HEK293 (cell line): Measurements from ENCODE around the gene MCM6.

ENCODE experiments used
- CTCF ChIA-PET: fragments of 350-600 bp; formaldehyde crosslinking; extraction: SDS; loops from one replicate; lab custom pipeline; 2021; ENCODE audit warnings: antibody characterized with exemption; lab: Yijun Ruan, JAX
- POLR2A ChIA-PET: fragments of 300-600 bp; formaldehyde crosslinking; extraction: SDS; loops from one replicate; lab custom pipeline; 2020; ENCODE audit warnings: antibody characterized with exemption, inconsistent platforms; lab: Yijun Ruan, JAX
- H3K27ac ChIP-seq: fragments of 200-500 bp; sonication (Bioruptor generic); 2 replicates; pipeline ENCODE4 v1.5.1; 2014; ENCODE audit warnings: low read depth, low read length, control low read depth, inconsistent platforms; ENCODE audit errors: extremely low read depth
- H3K36me3 ChIP-seq, 2 experiments: fragments of 200-500 bp in 1 of 2; sonication (Bioruptor generic) in 1 of 2; 1 replicate in 1 of 2; 2 replicates in 1 of 2; pipeline ENCODE4 v1.5.1; 2014 to 2017; ENCODE audit warnings: inconsistent platforms in 2 of 2, low read length in 2 of 2; ENCODE audit not compliant: control insufficient read depth in 2 of 2, insufficient read depth in 1 of 2
- H3K4me1 ChIP-seq: fragments of 200-500 bp; sonication (Bioruptor generic); 2 replicates; pipeline ENCODE4 v1.5.1; 2014; ENCODE audit warnings: mild to moderate bottlenecking, low read length, inconsistent platforms; ENCODE audit not compliant: control insufficient read depth, insufficient read depth
- H3K4me3 ChIP-seq: 2 replicates; pipeline ENCODE4 v1.5.1; 2011; ENCODE audit warnings: low read depth, mild to moderate bottlenecking, control low read depth, low read length, moderate library complexity
- H3K9me3 ChIP-seq: fragments of 200-500 bp; sonication (Bioruptor generic); 2 replicates; pipeline ENCODE4 v1.5.1; 2014; ENCODE audit warnings: low read depth, low read length, inconsistent platforms; ENCODE audit not compliant: control insufficient read depth, insufficient read depth
- ATF2 ChIP-seq: fragments of 450-650 bp; formaldehyde crosslinking; IDR thresholded peaks from 2 replicates; pipeline ENCODE4 v1.5.1; 2016; ENCODE audit warnings: missing biosample characterization, missing genetic modification characterization, low read depth
- CTCF ChIP-seq: fragments of 450-650 bp; formaldehyde crosslinking; IDR thresholded peaks from 2 replicates; pipeline ENCODE4 v1.5.1; 2016; ENCODE audit warnings: missing biosample characterization, missing genetic modification characterization
- HOXD13 ChIP-seq: sonication (generic); formaldehyde crosslinking; IDR thresholded peaks from 2 replicates; pipeline ENCODE4 v1.8.0; 2022; ENCODE audit warnings: missing genetic modification reagents, borderline replicate concordance
- MZF1 ChIP-seq: fragments of 450-650 bp; formaldehyde crosslinking; IDR thresholded peaks from 2 replicates; pipeline ENCODE4 v1.5.1; 2017; ENCODE audit warnings: missing biosample characterization, missing genetic modification characterization, borderline replicate concordance
- ZBTB17 ChIP-seq: fragments of 450-650 bp; formaldehyde crosslinking; IDR thresholded peaks from 2 replicates; pipeline ENCODE4 v1.5.1; 2016; ENCODE audit warnings: missing biosample characterization, missing genetic modification characterization
- ZBTB20 ChIP-seq: fragments of 450-650 bp; formaldehyde crosslinking; IDR thresholded peaks from 2 replicates; pipeline ENCODE4 v1.5.1; 2016; ENCODE audit warnings: missing biosample characterization, missing genetic modification characterization
- ZBTB8A ChIP-seq: fragments of 450-650 bp; formaldehyde crosslinking; IDR thresholded peaks from 2 replicates; pipeline ENCODE4 v1.5.1; 2016; ENCODE audit warnings: missing biosample characterization, missing genetic modification characterization
- ZEB2 ChIP-seq: fragments of 450-650 bp; formaldehyde crosslinking; IDR thresholded peaks from 2 replicates; pipeline ENCODE4 v1.5.1; 2016; ENCODE audit warnings: missing biosample characterization, missing genetic modification characterization
- ZFP69B ChIP-seq: fragments of 450-650 bp; formaldehyde crosslinking; IDR thresholded peaks from 2 replicates; pipeline ENCODE4 v1.5.1; 2016; ENCODE audit warnings: missing biosample characterization, missing genetic modification characterization
- ZNF138 ChIP-seq: fragments of 450-650 bp; formaldehyde crosslinking; IDR thresholded peaks from 2 replicates; pipeline ENCODE4 v1.5.1; 2016; ENCODE audit warnings: missing biosample characterization, missing genetic modification characterization, borderline replicate concordance
- ZNF16 ChIP-seq: fragments of 450-650 bp; formaldehyde crosslinking; IDR thresholded peaks from 2 replicates; pipeline ENCODE4 v1.5.1; 2016; ENCODE audit warnings: low read depth, missing biosample characterization, missing genetic modification characterization
- ZNF248 ChIP-seq: fragments of 450-650 bp; formaldehyde crosslinking; IDR thresholded peaks from 2 replicates; pipeline ENCODE4 v1.5.1; 2017; ENCODE audit warnings: missing biosample characterization, missing genetic modification characterization
- ZNF292 ChIP-seq: fragments of 450-650 bp; formaldehyde crosslinking; IDR thresholded peaks from 2 replicates; pipeline ENCODE4 v1.5.1; 2016; ENCODE audit warnings: low read depth, missing biosample characterization, missing genetic modification characterization, borderline replicate concordance
- ZNF311 ChIP-seq: fragments of 450-650 bp; formaldehyde crosslinking; IDR thresholded peaks from 2 replicates; pipeline ENCODE4 v1.5.1; 2017; ENCODE audit warnings: missing biosample characterization, missing genetic modification characterization, borderline replicate concordance
- ZNF404 ChIP-seq: fragments of 450-650 bp; formaldehyde crosslinking; IDR thresholded peaks from 2 replicates; pipeline ENCODE4 v1.5.1; 2017; ENCODE audit warnings: missing biosample characterization, missing genetic modification characterization
- ZNF423 ChIP-seq: fragments of 450-650 bp; formaldehyde crosslinking; IDR thresholded peaks from 2 replicates; pipeline ENCODE4 v1.5.1; 2016; ENCODE audit warnings: missing biosample characterization, missing genetic modification characterization
- ZNF473 ChIP-seq: fragments of 450-650 bp; formaldehyde crosslinking; IDR thresholded peaks from 2 replicates; pipeline ENCODE4 v1.5.1; 2017; ENCODE audit warnings: missing biosample characterization, missing genetic modification characterization
- ZNF514 ChIP-seq: fragments of 450-650 bp; formaldehyde crosslinking; IDR thresholded peaks from 2 replicates; pipeline ENCODE4 v1.5.1; 2016; ENCODE audit warnings: missing biosample characterization, missing genetic modification characterization
- ZNF558 ChIP-seq: fragments of 450-650 bp; formaldehyde crosslinking; IDR thresholded peaks from 2 replicates; pipeline ENCODE4 v1.5.1; 2016; ENCODE audit warnings: missing biosample characterization, missing genetic modification characterization
- ZNF626 ChIP-seq: fragments of 450-650 bp; sonication (Bioruptor Pico); formaldehyde crosslinking; IDR thresholded peaks from 2 replicates; pipeline ENCODE4 v1.5.1; 2018; ENCODE audit warnings: missing biosample characterization, missing genetic modification characterization, inconsistent platforms
- ZNF704 ChIP-seq: fragments of 450-650 bp; formaldehyde crosslinking; IDR thresholded peaks from 2 replicates; pipeline ENCODE4 v1.5.1; 2016; ENCODE audit warnings: missing biosample characterization, missing genetic modification characterization
- ZNF776 ChIP-seq: fragments of 450-650 bp; formaldehyde crosslinking; IDR thresholded peaks from 2 replicates; pipeline ENCODE4 v1.5.0; 2017; ENCODE audit warnings: missing biosample characterization, missing genetic modification characterization, borderline replicate concordance
- TF ChIP-seq, protein P1 (sequence below): fragments of 450-650 bp; formaldehyde crosslinking; IDR thresholded peaks from 2 replicates; pipeline ENCODE4; 2016; ENCODE audit warnings: missing biosample characterization, missing genetic modification characterization
- TF ChIP-seq, protein P2 (sequence below): fragments of 450-650 bp; formaldehyde crosslinking; IDR thresholded peaks from 2 replicates; pipeline ENCODE4 v1.5.1; 2016; ENCODE audit warnings: missing biosample characterization, missing genetic modification characterization
- TF ChIP-seq, protein P3 (sequence below): fragments of 450-650 bp; formaldehyde crosslinking; IDR thresholded peaks from 2 replicates; pipeline ENCODE4 v1.5.1; 2016; ENCODE audit warnings: missing biosample characterization, missing genetic modification characterization

Gene MCM6

DNA sequence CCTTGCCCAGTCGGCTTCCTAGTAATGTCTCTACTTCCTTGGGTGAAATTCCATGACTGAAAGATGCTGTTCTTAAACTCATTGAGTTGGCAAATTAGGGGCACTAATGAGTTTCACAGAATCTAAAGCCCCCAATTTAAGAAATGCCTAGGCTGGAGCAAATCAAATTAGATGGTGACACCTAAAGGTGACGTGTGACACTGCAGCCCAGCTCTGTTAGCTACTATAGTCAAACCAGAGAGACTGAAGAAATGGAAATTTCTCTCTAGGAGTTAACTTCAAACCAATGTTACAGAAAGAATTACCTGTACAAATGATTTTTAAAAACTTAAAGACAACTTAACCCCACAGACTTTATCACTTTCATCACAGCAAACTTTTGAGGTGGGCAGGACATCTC, 76.5 kb downstream of the MCM6 start:
- TF ChIP-seq, protein P1, sequence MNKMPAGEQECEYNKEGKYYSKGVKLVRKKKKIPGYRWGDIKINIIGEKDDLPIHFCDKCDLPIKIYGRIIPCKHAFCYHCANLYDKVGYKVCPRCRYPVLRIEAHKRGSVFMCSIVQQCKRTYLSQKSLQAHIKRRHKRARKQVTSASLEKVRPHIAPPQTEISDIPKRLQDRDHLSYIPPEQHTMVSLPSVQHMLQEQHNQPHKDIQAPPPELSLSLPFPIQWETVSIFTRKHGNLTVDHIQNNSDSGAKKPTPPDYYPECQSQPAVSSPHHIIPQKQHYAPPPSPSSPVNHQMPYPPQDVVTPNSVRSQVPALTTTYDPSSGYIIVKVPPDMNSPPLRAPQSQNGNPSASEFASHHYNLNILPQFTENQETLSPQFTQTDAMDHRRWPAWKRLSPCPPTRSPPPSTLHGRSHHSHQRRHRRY (tag by site-specific recombination): no peak
- TF ChIP-seq ZNF704 (tag by site-specific recombination) (no peak), MZF1 (no peak), ZNF626 (no peak), ZNF558 (tag by site-specific recombination) (no peak)

DNA sequence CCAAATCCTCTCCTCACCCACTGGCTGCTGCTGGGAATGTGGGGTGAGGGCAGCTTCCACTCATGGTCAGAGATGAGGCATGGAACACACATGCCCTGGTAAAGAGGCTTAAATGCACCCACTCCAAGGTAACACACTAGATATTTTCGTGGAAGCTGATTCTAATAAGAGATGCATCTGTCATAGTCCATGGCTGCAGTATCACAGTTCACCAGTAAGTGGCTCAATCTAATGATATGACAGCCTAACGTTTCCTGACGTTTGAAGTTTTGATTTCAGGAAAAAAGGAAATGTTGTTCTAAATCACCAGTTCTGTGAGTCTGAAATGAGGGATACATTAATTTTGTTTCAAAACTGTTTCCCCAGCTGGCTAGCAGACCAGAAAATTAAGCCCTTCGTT, 77.5 kb downstream of the MCM6 start:
- TF ChIP-seq ATF2 (tag by site-specific recombination): no peak
- no peak for TF ChIP-seq ZNF404 (tag by site-specific recombination)
- TF ChIP-seq, protein P2, sequence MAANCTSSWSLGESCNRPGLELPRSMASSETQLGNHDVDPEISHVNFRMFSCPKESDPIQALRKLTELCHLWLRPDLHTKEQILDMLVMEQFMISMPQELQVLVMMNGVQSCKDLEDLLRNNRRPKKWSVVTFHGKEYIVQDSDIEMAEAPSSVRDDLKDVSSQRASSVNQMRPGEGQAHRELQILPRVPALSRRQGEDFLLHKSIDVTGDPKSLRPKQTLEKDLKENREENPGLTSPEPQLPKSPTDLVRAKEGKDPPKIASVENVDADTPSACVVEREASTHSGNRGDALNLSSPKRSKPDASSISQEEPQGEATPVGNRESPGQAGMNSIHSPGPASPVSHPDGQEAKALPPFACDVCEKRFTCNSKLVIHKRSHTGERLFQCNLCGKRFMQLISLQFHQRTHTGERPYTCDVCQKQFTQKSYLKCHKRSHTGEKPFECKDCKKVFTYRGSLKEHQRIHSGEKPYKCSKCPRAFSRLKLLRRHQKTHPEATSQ: no peak
- TF ChIP-seq, protein P3, sequence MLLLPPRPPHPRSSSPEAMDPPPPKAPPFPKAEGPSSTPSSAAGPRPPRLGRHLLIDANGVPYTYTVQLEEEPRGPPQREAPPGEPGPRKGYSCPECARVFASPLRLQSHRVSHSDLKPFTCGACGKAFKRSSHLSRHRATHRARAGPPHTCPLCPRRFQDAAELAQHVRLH (tag by site-specific recombination): no peak
- no peak overlapping the region for H3K27ac ChIP-seq
- no peak overlapping the region for H3K4me3 ChIP-seq
- no peaks in the 10 kb centered on the region for H3K9me3 ChIP-seq
- ChIA-PET POLR2A (interaction anchor here (0.5 to 1.6 kb wide), 2 partner anchors 78 to 320 kb away, joined by 3 read pairs; partner anchors contain the start of gene MCM6), CTCF (interaction anchor here (0.6 to 3.4 kb wide), 10 partner anchors 8 to 810 kb away, joined by 3 to 47 read pairs (median 10); no protein-coding TSS in a partner anchor)
- H3K36me3 ChIP-seq: no peaks in the 10 kb centered on the region
- H3K4me1 ChIP-seq: no peaks in the 10 kb centered on the region

More for the DNA sequence above, 76.5 kb downstream of the MCM6 start:
- Histone ChIP-seq H3K27ac (no peak overlapping the region), H3K4me3 (no peak overlapping the region), H3K9me3 (no peaks in the 10 kb centered on the region), H3K36me3 (no peaks in the 10 kb centered on the region), H3K4me1 (no peaks in the 10 kb centered on the region)
- POLR2A ChIA-PET: no interaction called here
- CTCF ChIA-PET: interaction anchor here (0.7 to 1.0 kb wide), 2 partner anchors 796 to 937 kb away, joined by 3 read pairs; no protein-coding TSS in a partner anchor

DNA sequence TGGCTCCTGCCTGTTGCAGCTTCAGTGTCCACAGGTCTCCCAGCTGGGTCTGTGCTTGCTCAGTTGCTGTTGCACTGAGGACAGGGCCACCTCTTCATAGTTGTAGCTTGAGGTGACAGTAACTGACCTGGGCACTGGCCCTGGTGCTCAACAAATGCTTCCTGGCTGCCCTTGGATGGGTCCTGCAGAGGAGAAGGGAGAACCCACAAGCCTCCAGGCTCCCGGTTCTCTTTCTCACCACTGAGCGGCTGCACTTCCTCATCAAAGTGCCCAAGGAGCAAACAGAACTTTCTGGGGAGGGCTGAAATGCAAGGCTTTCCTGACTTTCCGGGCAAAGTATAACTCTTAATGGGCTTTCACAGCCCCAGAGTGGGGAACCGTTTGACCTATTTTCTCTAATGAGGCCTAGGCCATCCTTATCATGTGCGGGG, 78.0 kb downstream of the MCM6 start:
- POLR2A ChIA-PET: interaction anchor here (0.9 to 1.6 kb wide), 3 partner anchors 54 to 97 kb away, joined by 3 to 4 read pairs (median 3); partner anchors contain the start of gene MCM6
- Histone ChIP-seq H3K9me3 (no peaks in the 10 kb centered on the region), H3K4me3 (no peak overlapping the region)
- TF ChIP-seq ZNF473 (tag by site-specific recombination): no peak
- TF ChIP-seq HOXD13 (CRISPR knock-in tag): no peak
- no peak for TF ChIP-seq ZNF292 (tag by site-specific recombination)
- no peak for TF ChIP-seq ZBTB17 (tag by site-specific recombination)
- TF ChIP-seq ZNF248 (tag by site-specific recombination): no peak
- no peak for TF ChIP-seq ZNF311 (tag by site-specific recombination)
- TF ChIP-seq ZFP69B: no peak
- no peak for TF ChIP-seq ZNF16 (tag by site-specific recombination)
- no peak for TF ChIP-seq ZEB2 (tag by site-specific recombination)
- TF ChIP-seq ZBTB8A (tag by site-specific recombination): no peak
- no peak for TF ChIP-seq ZNF138 (tag by site-specific recombination)
- TF ChIP-seq ZNF514 (tag by site-specific recombination): no peak
- no peak for TF ChIP-seq ZNF776 (tag by site-specific recombination)
- TF ChIP-seq ZBTB20 (tag by site-specific recombination): no peak
- TF ChIP-seq MZF1: no peak
- TF ChIP-seq CTCF: no peak
- no peak for TF ChIP-seq ZNF423

More for the DNA sequence above, 78.0 kb downstream of the MCM6 start:
- H3K36me3 ChIP-seq: no peaks in the 10 kb centered on the region
- H3K4me1 ChIP-seq: no peaks in the 10 kb centered on the region
- CTCF ChIA-PET: interaction anchor here (0.5 to 3.4 kb wide), 26 partner anchors 8 to 1007 kb away, joined by 3 to 47 read pairs (median 6); no protein-coding TSS in a partner anchor
- no peak overlapping the region for H3K27ac ChIP-seq
